ENCODE measurements around the gene ATP8B3. TPM values are rescaled to one million over a fixed set of nuclear protein-coding genes. Genes with fewer than 3 reads are reported as not detected.

The ATP8B3 gene
- total and polyA plus RNA-seq, 7 donors, result under 0.01 to 3.9 (median 0.68) TPM; not detected in 2

GRCh38 chr19:1783874-1784273 is 28.2 kb downstream of the ATP8B3 start:
- DNase-seq, result no peak
- intact Hi-C loops (cut with DNase I), result no loop called here
- no peaks in the 10 kb centered on the region for H3K36me3 ChIP-seq
- no peak overlapping the region for H3K4me3 ChIP-seq
- TF ChIP-seq POLR2A (IDR thresholded peaks at IDR 0.05) (no peak), POLR2AphosphoS5 (IDR thresholded peaks at IDR 0.05) (no peak), CTCF (IDR thresholded peaks at IDR 0.05) (no peak), EP300 (IDR thresholded peaks at IDR 0.05) (no peak)
- peaks cover 4 to 9% (median 8%) of the 10 kb centered on the region in 4 donors for H3K9me3 ChIP-seq
- peaks cover 0 to 4% (median 2%) of the 10 kb centered on the region in 4 donors for H3K4me1 ChIP-seq
- peaks cover 0 to 91% (median 56%) of the 10 kb centered on the region in 3 donors for H3K27me3 ChIP-seq
- no peak overlapping the region for H3K27ac ChIP-seq
- 54 to 68% methylated on average over 9 of the region's 9 CpGs for WGBS, 2 donors

DNA sequence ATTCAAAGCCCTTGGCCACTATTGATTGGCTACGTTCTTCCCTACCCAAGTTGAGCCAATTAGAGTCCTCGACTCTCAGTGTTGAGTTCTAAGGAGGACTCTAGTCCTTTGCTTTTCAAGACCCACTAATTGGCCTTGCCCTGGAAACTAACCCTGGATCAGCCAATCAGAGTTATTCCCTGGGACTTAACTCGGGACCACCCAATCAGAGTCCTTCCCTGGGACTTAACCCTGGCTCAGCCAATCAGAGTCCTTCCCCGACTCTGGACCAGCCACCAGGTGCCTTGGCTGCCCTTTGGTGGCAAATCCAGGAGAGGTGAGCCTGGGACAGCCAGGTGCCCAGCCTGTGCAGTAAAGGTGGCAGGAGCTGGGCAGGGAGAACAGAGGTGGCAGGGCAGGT is 28.7 kb downstream of the ATP8B3 start:
- no peak overlapping the region for H3K27ac ChIP-seq
- TF ChIP-seq POLR2A (IDR thresholded peaks at IDR 0.05) (no peak), CTCF (IDR thresholded peaks at IDR 0.05) (no peak), POLR2AphosphoS5 (IDR thresholded peaks at IDR 0.05) (no peak), EP300 (IDR thresholded peaks at IDR 0.05) (no peak)
- H3K4me3 ChIP-seq, result no peak overlapping the region
- H3K4me1 ChIP-seq, result peaks cover 0 to 4% (median 0%) of the 10 kb centered on the region in 4 donors
- DNase-seq, result no peak
- H3K9me3 ChIP-seq, result peaks cover 4 to 9% (median 8%) of the 10 kb centered on the region in 4 donors
- intact Hi-C loops (cut with DNase I), result no loop called here
- no peaks in the 10 kb centered on the region for H3K36me3 ChIP-seq
- 85 to 91% methylated on average over 4 of the region's 4 CpGs for whole genome bisulfite sequencing, 2 donors
- peaks cover 2 to 91% (median 55%) of the 10 kb centered on the region in 3 donors for H3K27me3 ChIP-seq

- peaks cover 7 to 91% (median 56%) of the 10 kb centered on the region in 3 donors for H3K27me3 ChIP-seq
- no peak overlapping the region for H3K27ac ChIP-seq
- peaks cover 4 to 9% (median 8%) of the 10 kb centered on the region in 4 donors for H3K9me3 ChIP-seq
- no peak for DNase-seq
- no peak overlapping the region for H3K4me3 ChIP-seq
- intact Hi-C loops (cut with DNase I), result no loop called here
- no peak for TF ChIP-seq CTCF (IDR thresholded peaks at IDR 0.05)
- no peak for TF ChIP-seq EP300 (IDR thresholded peaks at IDR 0.05)
- TF ChIP-seq POLR2A (IDR thresholded peaks at IDR 0.05), result no peak
- no peak for TF ChIP-seq POLR2AphosphoS5 (IDR thresholded peaks at IDR 0.05)
- H3K4me1 ChIP-seq, result peaks cover 0 to 4% (median 0%) of the 10 kb centered on the region in 4 donors
- WGBS, 2 donors, result 80 to 81% methylated on average over 7 of the region's 7 CpGs
- no peaks in the 10 kb centered on the region for H3K36me3 ChIP-seq
These were observed 29.6 kb downstream of the ATP8B3 start for GRCh38 chr19:1782521-1782920.

DNA sequence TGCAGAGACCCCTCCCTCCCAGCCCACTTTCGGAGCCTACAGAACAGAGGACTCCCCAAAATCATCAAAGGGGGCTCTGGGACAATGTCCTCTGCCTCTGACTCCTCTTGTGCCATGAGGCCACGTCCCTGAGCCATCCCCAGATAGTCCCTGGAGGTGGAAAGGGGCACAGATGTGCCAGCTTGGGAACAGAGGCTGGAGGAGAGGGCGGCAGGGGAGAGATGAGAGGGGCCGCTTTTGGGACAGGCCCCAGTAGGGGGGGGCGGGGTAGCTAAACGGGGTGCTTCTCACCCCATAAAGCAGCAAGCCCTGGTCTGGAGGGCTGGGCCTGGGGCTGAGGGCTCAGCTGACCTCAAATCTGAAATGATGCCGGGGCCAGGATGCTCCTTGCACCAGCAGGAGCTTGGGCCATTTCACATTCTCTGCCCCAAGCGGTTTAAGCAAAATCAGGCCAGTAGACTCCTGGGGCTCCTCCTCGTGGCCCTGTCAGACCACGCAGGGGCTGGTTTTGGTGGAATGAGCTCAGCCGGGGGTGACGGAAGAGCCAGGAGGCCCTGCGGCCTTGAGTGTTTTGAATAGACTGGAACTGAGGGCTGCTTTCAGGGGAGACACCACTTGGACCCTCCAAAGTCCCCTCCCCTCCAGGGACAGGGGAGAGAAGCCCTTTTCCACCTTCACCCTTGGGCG is 31.7 kb downstream of the ATP8B3 start:
- TF ChIP-seq CTCF (IDR thresholded peaks at IDR 0.05) (no peak), EP300 (IDR thresholded peaks at IDR 0.05) (no peak), POLR2AphosphoS5 (IDR thresholded peaks at IDR 0.05) (no peak), POLR2A (IDR thresholded peaks at IDR 0.05) (no peak)
- H3K9me3 ChIP-seq, result peaks cover 4 to 9% (median 8%) of the 10 kb centered on the region in 4 donors
- intact Hi-C loops (cut with DNase I), result no loop called here
- H3K4me1 ChIP-seq, result peaks cover 0 to 4% (median 2%) of the 10 kb centered on the region in 4 donors
- no peaks in the 10 kb centered on the region for H3K36me3 ChIP-seq
- peaks cover 21 to 98% (median 77%) of the 10 kb centered on the region in 3 donors for H3K27me3 ChIP-seq
- no peak overlapping the region for H3K27ac ChIP-seq
- 31 to 43% methylated on average over 14 of the region's 14 CpGs for WGBS, 2 donors
- no peak overlapping the region for H3K4me3 ChIP-seq
- DNase-seq, result no peak

All from sigmoid colon (tissue), 7 donors.